GM06990 (cell line): ENCODE data around the gene PHGDH.

Experiments used
- DNase-seq: peaks from one replicate; pipeline ENCODE4 v3.0.0-alpha.2; 2011; ENCODE audit not compliant: insufficient read length; ENCODE audit errors: extremely low read depth
- H3K27me3 ChIP-seq: replicated peaks from 2 replicates; pipeline ENCODE4 v1.6.0; 2011; ENCODE audit warnings: low read length; ENCODE audit not compliant: control insufficient read depth, insufficient read depth
- H3K36me3 ChIP-seq: 2 replicates; pipeline ENCODE4 v1.5.1; 2011; ENCODE audit warnings: low read length; ENCODE audit not compliant: control insufficient read depth, insufficient read depth
- H3K4me3 ChIP-seq: replicated peaks from 2 replicates; pipeline ENCODE4 v1.5.1; 2011; ENCODE audit warnings: low read depth, mild to moderate bottlenecking, control low read depth, low read length
- TF ChIP-seq, protein P1 (sequence below): IDR thresholded peaks from 2 replicates; pipeline ENCODE4 v1.5.1; 2011; ENCODE audit warnings: low read length, control low read depth, mild to moderate bottlenecking, inconsistent platforms; ENCODE audit not compliant: insufficient read depth, poor library complexity, severe bottlenecking

PHGDH gene

DNA sequence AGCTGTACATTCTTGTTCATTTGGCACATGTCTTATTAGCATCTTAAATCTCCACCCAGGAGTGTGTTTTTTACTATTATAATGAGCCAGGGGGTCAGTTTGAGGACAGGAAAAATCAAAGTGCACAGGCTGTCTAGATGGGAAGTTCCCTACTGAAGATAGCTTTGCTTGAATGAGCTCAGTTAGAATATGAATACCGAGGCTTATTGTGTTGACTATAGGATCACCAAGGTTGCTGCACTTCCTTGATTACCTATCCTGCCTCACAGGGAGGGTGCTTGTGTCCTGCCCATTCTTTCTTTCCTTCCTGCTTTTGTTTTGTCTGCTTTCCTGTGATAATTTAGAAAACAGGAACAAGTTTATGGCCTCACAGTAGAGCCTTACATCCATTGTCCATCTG is 16.3 kb downstream of the PHGDH start:
- Histone ChIP-seq H3K27me3 (no peaks in the 10 kb centered on the region; the same call in 1 of the 2 replicates), H3K36me3 (no peaks in the 10 kb centered on the region), H3K4me3 (no peak overlapping the region)
- TF ChIP-seq, protein P1, sequence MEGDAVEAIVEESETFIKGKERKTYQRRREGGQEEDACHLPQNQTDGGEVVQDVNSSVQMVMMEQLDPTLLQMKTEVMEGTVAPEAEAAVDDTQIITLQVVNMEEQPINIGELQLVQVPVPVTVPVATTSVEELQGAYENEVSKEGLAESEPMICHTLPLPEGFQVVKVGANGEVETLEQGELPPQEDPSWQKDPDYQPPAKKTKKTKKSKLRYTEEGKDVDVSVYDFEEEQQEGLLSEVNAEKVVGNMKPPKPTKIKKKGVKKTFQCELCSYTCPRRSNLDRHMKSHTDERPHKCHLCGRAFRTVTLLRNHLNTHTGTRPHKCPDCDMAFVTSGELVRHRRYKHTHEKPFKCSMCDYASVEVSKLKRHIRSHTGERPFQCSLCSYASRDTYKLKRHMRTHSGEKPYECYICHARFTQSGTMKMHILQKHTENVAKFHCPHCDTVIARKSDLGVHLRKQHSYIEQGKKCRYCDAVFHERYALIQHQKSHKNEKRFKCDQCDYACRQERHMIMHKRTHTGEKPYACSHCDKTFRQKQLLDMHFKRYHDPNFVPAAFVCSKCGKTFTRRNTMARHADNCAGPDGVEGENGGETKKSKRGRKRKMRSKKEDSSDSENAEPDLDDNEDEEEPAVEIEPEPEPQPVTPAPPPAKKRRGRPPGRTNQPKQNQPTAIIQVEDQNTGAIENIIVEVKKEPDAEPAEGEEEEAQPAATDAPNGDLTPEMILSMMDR = no peak
- no peak for DNase-seq

DNA sequence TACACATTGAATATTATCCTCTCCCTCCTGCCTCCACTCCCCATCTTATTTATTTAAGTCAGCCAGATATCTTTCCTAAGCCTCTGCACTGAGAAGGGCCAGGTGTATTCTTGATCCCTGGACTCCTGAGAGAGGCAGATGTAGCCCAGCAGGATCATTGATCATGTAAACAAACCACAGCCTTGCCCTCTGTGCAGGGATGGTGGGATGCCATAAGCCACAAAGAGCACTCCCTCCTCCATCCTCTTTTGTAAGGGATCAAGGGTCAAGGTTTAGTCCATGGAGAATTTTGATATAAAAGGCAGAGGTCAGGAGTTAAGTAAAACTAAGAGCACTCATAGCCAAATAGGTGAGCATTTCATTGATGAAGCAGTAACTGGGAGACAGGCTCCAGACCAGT is 17.3 kb downstream of the PHGDH start:
- H3K36me3 ChIP-seq = no peaks in the 10 kb centered on the region
- no peak for DNase-seq
- no peaks in the 10 kb centered on the region for H3K27me3 ChIP-seq
- no peak overlapping the region for H3K4me3 ChIP-seq
- TF ChIP-seq, protein P1 = no peak

DNA sequence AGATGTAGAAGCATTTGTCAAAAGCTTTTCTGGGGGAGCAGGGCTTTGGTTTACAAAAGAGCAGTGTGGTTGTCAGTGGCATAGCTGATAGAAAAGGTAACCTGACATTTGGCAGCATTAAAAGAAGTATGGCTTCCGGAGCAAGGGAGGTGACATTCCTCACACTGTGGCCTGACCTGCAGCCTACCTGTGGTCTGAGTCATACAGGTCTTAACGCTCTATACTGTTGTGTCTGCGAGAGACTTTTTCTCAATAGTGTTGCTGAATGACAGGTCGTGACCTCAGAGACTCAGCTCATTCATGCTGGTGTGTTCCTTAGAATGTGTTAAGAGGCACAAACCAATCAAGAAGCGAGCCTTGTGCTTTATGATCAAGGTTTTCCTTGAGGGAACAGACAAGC is 19.3 kb downstream of the PHGDH start:
- TF ChIP-seq, protein P1 = no peak
- H3K36me3 ChIP-seq = no peaks in the 10 kb centered on the region
- DNase-seq = no peak
- no peak overlapping the region for H3K4me3 ChIP-seq
- no peaks in the 10 kb centered on the region for H3K27me3 ChIP-seq

DNA sequence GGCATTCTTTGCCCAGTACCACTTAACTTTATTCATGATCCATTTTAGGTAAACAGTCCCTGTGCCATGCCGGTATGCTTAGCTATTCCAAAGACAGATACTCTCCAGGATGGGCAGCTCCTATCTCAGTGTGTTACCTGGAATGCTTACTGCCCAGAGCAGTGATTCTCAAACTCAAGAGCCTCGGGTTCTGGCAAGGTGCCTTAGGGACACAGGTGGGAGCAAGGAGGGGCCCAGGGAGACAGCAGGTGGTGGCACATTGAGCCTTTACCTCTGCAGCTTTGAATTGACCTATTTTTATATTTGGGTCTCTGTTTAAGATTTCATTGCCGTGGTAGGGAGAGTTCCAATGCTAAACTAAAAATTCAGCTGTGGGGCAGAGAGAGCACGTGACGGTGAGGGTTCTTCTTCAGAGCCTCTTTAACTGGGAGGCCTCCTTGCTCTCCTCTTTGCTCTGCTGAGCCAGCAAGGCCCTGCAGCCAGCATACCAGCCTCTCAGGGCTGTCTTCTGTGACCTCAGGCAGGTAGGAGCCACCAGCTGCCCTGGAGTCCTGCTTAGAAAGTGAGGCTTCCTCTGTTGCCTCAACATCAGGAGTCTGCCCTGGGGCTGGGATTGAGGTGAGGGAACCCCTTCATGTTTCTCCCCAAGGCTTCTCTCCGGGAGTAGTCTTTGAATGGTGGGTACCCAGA is 20.2 kb downstream of the PHGDH start:
- TF ChIP-seq, protein P1 = no peak
- H3K36me3 ChIP-seq = no peaks in the 10 kb centered on the region
- no peaks in the 10 kb centered on the region for H3K27me3 ChIP-seq
- no peak overlapping the region for H3K4me3 ChIP-seq
- DNase-seq = no peak

DNA sequence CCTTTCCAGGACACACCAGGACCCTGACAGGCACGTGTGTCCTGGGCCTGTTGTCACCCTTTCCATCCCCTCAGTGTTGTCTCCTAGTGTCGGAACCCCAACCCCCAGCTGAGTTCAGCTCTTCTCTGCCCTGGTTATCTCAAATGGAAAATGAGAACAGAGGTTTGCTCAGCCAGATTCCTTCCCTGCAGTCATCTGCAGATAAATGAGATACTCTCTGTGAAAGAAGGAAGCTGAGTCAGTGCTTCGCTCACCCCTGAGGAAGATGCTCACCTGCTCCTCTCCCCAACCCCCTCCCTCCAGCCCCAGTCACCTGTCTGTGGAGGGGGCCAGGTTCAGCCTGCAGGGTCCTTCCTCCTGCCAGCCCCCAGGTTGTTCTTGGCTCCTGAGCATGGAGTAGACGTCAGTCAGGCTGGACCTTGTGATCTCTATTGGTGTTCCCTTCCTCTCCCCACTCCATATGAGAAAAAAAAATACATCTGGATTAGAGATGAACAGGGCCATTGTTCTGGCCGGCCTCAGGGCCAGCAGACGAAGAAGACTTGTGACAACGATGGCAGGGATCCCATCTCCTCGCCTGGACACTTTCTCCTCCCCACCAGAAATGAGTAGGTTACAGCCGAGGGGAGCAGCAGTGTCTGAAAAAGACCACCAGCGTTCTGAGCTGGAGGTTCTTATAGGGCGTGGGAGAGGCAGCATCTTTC is 20.9 kb downstream of the PHGDH start:
- H3K4me3 ChIP-seq = no peak overlapping the region
- no peaks in the 10 kb centered on the region for H3K36me3 ChIP-seq
- DNase-seq = no peak
- no peaks in the 10 kb centered on the region; the same call in 1 of the 2 replicates for H3K27me3 ChIP-seq
- TF ChIP-seq, protein P1 = no peak
